OCI-LY7 (cell line): Measurements from ENCODE around the gene PROM2. TPM values are rescaled to one million over a fixed set of nuclear protein-coding genes. Genes with fewer than 3 reads are reported as not detected.

Experiments used
- BruUV-seq: library from RNA; stranded (reverse); fragments of 400-500 nt; replicated peaks from 2 replicates; lab custom pipeline; 2021; lab: Mats Ljungman, UMichigan
- CTCF ChIA-PET: fragments of 300-600 bp; sonication (Branson Sonifier 250); formaldehyde crosslinking; loops from one replicate; lab custom pipeline; 2022; ENCODE audit warnings: antibody characterized with exemption; ENCODE audit not compliant: unreplicated experiment; lab: Charles Lee
- POLR2A ChIA-PET: fragments of 300-600 bp; sonication (Branson Sonifier 250); formaldehyde crosslinking; loops from one replicate; lab custom pipeline; 2022; ENCODE audit warnings: antibody characterized with exemption; lab: Charles Lee
- DNase-seq: peaks from one replicate; pipeline ENCODE4 v3.0.0-alpha.2; 2015; ENCODE audit warnings: low spot score
- H2AFZ ChIP-seq: fragments of 200-600 bp; sonication (generic), shearing (Covaris generic); 2 replicates; pipeline ENCODE4 v1.6.1; 2014; ENCODE audit warnings: mild to moderate bottlenecking, antibody characterized with exemption, low read length, moderate library complexity
- H3K27ac ChIP-seq: fragments of 200-600 bp; sonication (generic); 2 replicates; pipeline ENCODE4 v1.5.1; 2014; ENCODE audit warnings: mixed run types, low read depth, mild to moderate bottlenecking, moderate library complexity, low read length, inconsistent platforms; ENCODE audit not compliant: poor library complexity, severe bottlenecking
- H3K36me3 ChIP-seq: fragments of 200-600 bp; sonication (generic); 2 replicates; pipeline ENCODE4 v1.6.1; 2014; ENCODE audit warnings: mild to moderate bottlenecking, antibody characterized with exemption, low read length, moderate library complexity, mixed read lengths; ENCODE audit not compliant: insufficient read depth
- H3K4me1 ChIP-seq: fragments of 200-600 bp; sonication (generic); 2 replicates; pipeline ENCODE4 v1.5.1; 2014; ENCODE audit warnings: mild to moderate bottlenecking, low read length; ENCODE audit not compliant: insufficient read depth, poor library complexity, severe bottlenecking
- H3K4me2 ChIP-seq: fragments of 200-600 bp; sonication (generic); 2 replicates; pipeline ENCODE4 v1.6.1; 2014; ENCODE audit warnings: mild to moderate bottlenecking, low read length
- H3K4me3 ChIP-seq: fragments of 200-600 bp; sonication (generic); 2 replicates; pipeline ENCODE4 v1.5.1; 2014; ENCODE audit warnings: mild to moderate bottlenecking, low read depth, low read length; ENCODE audit not compliant: poor library complexity, severe bottlenecking
- H3K79me2 ChIP-seq: fragments of 200-600 bp; sonication (generic); 2 replicates; pipeline ENCODE4 v1.6.1; 2016; ENCODE audit warnings: low read depth, mild to moderate bottlenecking, low read length, moderate library complexity, mixed read lengths; ENCODE audit not compliant: insufficient read depth
- H3K9me2 ChIP-seq: fragments of 200-600 bp; sonication (generic); 2 replicates; pipeline ENCODE4 v1.6.1; 2016; ENCODE audit warnings: mild to moderate bottlenecking, low read length, mixed read lengths; ENCODE audit not compliant: insufficient read depth
- H3K9me3 ChIP-seq: fragments of 200-600 bp; sonication (generic); 2 replicates; pipeline ENCODE4 v1.6.1; 2014; ENCODE audit warnings: mild to moderate bottlenecking, mixed run types, low read length, mixed read lengths
- H4K20me1 ChIP-seq: fragments of 200-600 bp; sonication (generic); 2 replicates; pipeline ENCODE4 v1.6.1; 2014; ENCODE audit warnings: mild to moderate bottlenecking, antibody characterized with exemption, low read length, moderate library complexity, mixed read lengths; ENCODE audit not compliant: insufficient read depth
- EZH2phosphoT487 ChIP-seq: fragments of 200-600 bp; sonication (generic); IDR thresholded peaks from 2 replicates; pipeline ENCODE4 v1.6.1; 2018; ENCODE audit warnings: low read depth, borderline replicate concordance, mild to moderate bottlenecking, mixed run types, antibody characterized with exemption, low read length, moderate library complexity, mixed read lengths
- intact Hi-C: fragments of 100-400 bp; cut with micrococcal nuclease; formaldehyde crosslinking; loops from one replicate; pipeline ENCODE4 v1.10.0; 2022; ENCODE audit not compliant: unreplicated experiment
- total RNA-seq, 2 experiments: library from RNA; depleted of rRNA in 1 of 2; stranded (reverse); fragments of >200 nt in 1 of 2; shearing (Covaris generic) in 1 of 2; gene quantifications; 2 replicates each; pipeline ENCODE4 v1.2.3, GENCODE V29; 2014 to 2022
- TF ChIP-seq, protein P1 (sequence below): fragments of 200-600 bp; sonication (generic); conservative IDR thresholded peaks from 2 replicates; pipeline ENCODE4 v1.5.1; 2014; ENCODE audit warnings: mild to moderate bottlenecking, antibody characterized with exemption, low read length, moderate library complexity, mixed read lengths

PROM2 gene
- total RNA-seq, 2 experiments from 2014 or later, result 0.47 TPM; not detected in 1

DNA sequence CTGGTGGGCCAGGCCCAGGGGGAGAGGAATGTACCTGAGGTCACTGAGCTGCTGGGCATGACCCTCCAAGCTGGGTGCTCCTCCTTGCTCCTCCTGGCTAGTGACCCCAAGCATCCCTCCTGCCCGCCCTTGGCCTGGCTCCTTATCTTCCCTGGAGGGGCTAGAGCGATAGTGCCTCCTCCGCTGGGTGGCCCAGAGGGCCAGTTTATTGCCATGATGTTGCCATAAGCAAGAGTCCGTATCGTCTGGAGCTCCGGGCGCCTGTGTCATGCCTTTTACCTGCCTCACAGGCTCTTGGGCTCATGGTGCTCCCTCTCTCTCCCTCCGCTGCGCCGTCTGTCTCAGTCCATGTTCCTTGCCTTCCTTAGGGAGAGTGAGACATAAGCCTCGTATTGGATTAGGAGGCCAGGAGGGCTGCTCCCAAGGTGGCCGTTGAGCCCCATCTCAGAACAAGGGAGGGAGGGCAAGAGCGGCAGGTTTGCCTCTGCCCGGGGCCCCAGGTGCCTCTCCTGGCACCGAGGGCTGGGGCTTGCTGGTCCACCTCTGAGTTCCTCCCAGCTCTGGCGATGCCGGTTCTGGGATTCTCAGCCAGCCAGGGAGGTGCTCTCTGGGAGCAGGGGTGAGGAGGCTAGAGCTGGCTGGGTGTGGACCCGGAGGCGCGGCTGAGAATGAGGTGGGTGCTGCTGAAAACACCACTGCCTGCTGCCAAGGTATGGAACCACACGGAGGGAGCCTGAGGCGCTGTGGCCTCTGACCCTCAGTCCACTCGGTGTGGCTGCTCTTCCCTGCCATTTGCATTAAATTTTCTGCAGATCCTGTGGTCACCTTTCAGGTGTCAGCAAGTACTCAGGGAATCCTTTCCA, 45.5 kb downstream of the PROM2 start:
- H3K4me2 ChIP-seq, result no peak overlapping the region
- CTCF ChIA-PET, result no interaction called here
- no peaks in the 10 kb centered on the region for H3K36me3 ChIP-seq
- no peaks in the 10 kb centered on the region for H3K9me2 ChIP-seq
- intact Hi-C loops, result no loop called here
- H3K4me3 ChIP-seq, result no peak overlapping the region
- no TSS peak for BruUV-seq
- H3K27ac ChIP-seq, result no peak overlapping the region
- no peaks in the 10 kb centered on the region for H3K4me1 ChIP-seq
- no peaks in the 10 kb centered on the region for H3K9me3 ChIP-seq
- H4K20me1 ChIP-seq, result no peaks in the 10 kb centered on the region
- H3K79me2 ChIP-seq, result no peaks in the 10 kb centered on the region
- H2AFZ ChIP-seq, result no peak overlapping the region
- POLR2A ChIA-PET, result no interaction called here
- no peak for DNase-seq
- TF ChIP-seq, protein P1, sequence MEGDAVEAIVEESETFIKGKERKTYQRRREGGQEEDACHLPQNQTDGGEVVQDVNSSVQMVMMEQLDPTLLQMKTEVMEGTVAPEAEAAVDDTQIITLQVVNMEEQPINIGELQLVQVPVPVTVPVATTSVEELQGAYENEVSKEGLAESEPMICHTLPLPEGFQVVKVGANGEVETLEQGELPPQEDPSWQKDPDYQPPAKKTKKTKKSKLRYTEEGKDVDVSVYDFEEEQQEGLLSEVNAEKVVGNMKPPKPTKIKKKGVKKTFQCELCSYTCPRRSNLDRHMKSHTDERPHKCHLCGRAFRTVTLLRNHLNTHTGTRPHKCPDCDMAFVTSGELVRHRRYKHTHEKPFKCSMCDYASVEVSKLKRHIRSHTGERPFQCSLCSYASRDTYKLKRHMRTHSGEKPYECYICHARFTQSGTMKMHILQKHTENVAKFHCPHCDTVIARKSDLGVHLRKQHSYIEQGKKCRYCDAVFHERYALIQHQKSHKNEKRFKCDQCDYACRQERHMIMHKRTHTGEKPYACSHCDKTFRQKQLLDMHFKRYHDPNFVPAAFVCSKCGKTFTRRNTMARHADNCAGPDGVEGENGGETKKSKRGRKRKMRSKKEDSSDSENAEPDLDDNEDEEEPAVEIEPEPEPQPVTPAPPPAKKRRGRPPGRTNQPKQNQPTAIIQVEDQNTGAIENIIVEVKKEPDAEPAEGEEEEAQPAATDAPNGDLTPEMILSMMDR, result no peak
- no peak for TF ChIP-seq EZH2phosphoT487

DNA sequence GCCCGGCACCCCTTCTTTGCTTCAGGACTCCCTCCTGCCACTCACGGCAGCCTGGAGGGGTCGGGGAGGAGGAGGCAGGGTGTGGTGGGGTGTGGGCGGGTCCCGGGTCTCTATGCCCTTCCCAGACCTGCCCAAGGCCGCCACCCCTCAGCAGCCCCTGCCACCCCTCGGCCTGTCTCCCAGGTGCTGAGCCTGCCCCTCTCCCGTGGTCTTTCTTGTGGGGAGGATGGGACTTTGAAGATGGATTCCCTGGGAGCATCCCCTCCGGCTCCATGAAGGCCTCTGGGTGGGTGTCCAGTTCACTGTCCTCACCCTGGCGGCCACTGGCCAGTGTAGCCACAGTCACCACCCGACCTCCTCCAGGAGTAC, 46.1 kb downstream of the PROM2 start:
- CTCF ChIA-PET, result no interaction called here
- BruUV-seq, result no TSS peak
- intact Hi-C loops, result no loop called here

More for the DNA sequence above, 46.1 kb downstream of the PROM2 start:
- Histone ChIP-seq H3K9me3 (no peaks in the 10 kb centered on the region), H3K4me2 (no peak overlapping the region), H3K79me2 (no peaks in the 10 kb centered on the region), H4K20me1 (no peaks in the 10 kb centered on the region), H2AFZ (no peak overlapping the region), H3K4me1 (no peaks in the 10 kb centered on the region), H3K27ac (no peak overlapping the region), H3K36me3 (no peaks in the 10 kb centered on the region), H3K9me2 (no peaks in the 10 kb centered on the region), H3K4me3 (no peak overlapping the region)
- no peak for DNase-seq
- POLR2A ChIA-PET, result no interaction called here
- TF ChIP-seq EZH2phosphoT487, result no peak
- TF ChIP-seq, protein P1, result no peak
